Ectodermal cell (in vitro differentiated cells): ENCODE results near the gene MT1B.
"Not testable (repeated sequence)": the region's sequence is repeated elsewhere in the genome, so short reads cannot be mapped to it uniquely, and the experiment has no call there.

Experiments used
- H3K27ac ChIP-seq: 2 replicates; pipeline ENCODE4 v1.7.0; 2013; ENCODE audit warnings: mild to moderate bottlenecking, low read depth, low read length; ENCODE audit not compliant: insufficient read depth, poor library complexity, severe bottlenecking
- H3K27me3 ChIP-seq: 2 replicates; pipeline ENCODE4 v1.7.0; 2013; ENCODE audit warnings: mild to moderate bottlenecking, low read length; ENCODE audit not compliant: insufficient read depth, control insufficient read depth, poor library complexity, severe bottlenecking
- H3K36me3 ChIP-seq: one replicate; pipeline ENCODE4 v1.7.0; 2013; ENCODE audit warnings: low read length; ENCODE audit not compliant: control insufficient read depth, insufficient read depth
- H3K4me1 ChIP-seq: one replicate; pipeline ENCODE4 v1.7.0; 2013; ENCODE audit warnings: low read length; ENCODE audit not compliant: control insufficient read depth, insufficient read depth
- H3K4me3 ChIP-seq: 2 replicates; pipeline ENCODE4 v1.7.0; 2013; ENCODE audit warnings: low read depth, low read length, control low read depth; ENCODE audit not compliant: insufficient read depth
- H3K9me3 ChIP-seq: 2 replicates; pipeline ENCODE4 v1.7.0; 2013; ENCODE audit warnings: mild to moderate bottlenecking, low read length, moderate library complexity; ENCODE audit not compliant: control insufficient read depth
- WGBS, 2 experiments: methylation state at CpG; one replicate each; pipeline ENCODE4 v1.1.7; 2013; ENCODE audit warnings: missing lambda C conversion rate in 2 of 2; 5-methylcytosine and 5-hydroxymethylcytosine counted together

The MT1B gene

GRCh38 chr16:56667581-56668571 lies 16.2 kb downstream of the MT1B start, which contains the start of gene MT1G:
TSS of gene MT1G (minus strand) at chr16:56668065. CDS start at chr16:56667993, 72 bp downstream.
- H3K27ac ChIP-seq, result no peak within 1 kb of the TSS
- 16 to 17% methylated on average over 46 of the region's 46 CpGs for WGBS, 2 experiments
- H3K4me1 ChIP-seq, result peaks cover 3% of the 10 kb centered on the region
- no peaks in the 10 kb centered on the region for H3K9me3 ChIP-seq
- H3K4me3 ChIP-seq, result no peak within 1 kb of the TSS
- no peaks in the 10 kb centered on the region for H3K36me3 ChIP-seq
- H3K27me3 ChIP-seq, result peaks cover 100% of the 10 kb centered on the region

DNA sequence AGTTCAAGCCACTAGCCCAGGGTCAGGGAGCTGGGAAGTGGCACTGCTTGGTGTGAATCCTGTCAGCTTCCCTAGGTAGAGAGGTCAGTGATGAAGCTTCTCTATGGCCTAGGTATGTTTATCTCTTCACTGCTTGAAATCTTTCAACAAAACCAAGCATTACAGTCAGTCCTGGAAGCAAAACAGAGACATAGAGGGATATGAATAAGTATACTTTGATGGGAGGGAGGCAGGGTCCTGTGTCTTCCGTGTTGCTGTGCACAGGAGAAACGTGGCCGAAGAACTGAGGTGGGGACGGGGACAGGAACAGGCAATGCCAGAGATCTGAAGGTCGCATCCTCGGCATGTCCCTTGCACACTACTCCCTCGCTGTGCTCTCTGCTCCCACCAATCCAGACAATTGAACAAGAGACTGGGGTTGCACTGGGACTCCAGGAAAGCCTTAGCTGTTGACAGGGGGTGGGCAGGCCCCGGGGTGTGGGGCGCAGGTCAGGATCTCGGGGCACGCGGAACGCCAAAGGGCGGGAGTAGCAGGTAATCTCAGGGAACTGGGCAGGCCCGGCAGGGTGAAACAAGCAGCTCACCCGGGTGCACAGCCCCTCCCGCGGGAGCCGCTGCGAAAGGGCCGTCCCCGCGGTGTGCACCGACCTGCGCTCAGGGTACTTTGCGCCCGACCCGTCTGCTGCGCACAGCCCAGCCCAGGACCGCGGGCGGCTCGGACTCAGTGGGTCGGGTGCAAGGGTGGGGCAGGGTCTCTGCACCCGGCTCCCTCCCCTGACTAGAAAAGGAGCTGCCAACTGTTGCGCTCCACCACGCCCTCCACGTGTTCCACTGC lies 17.5 kb downstream of the MT1B start, which contains the start of gene MT1H:
MT1H (plus strand) TSS at position 810 of the 835 bp plus-strand sequence. CDS start 71 bp downstream, outside the sequence.
- 24 to 25% methylated on average over 38 of the region's 38 CpGs for WGBS, 2 experiments
- no peaks in the 10 kb centered on the region for H3K36me3 ChIP-seq
- H3K9me3 ChIP-seq, result no peaks in the 10 kb centered on the region
- no peak within 1 kb of the TSS for H3K4me3 ChIP-seq
- no peaks in the 10 kb centered on the region for H3K4me1 ChIP-seq
- no peak within 1 kb of the TSS for H3K27ac ChIP-seq
- peaks cover 100% of the 10 kb centered on the region for H3K27me3 ChIP-seq

- peaks cover 100% of the 10 kb centered on the region for H3K27me3 ChIP-seq
- 39% methylated on average over 19 of the region's 19 CpGs for WGBS, 2 experiments
- no peaks in the 10 kb centered on the region for H3K36me3 ChIP-seq
- H3K4me1 ChIP-seq, result no peaks in the 10 kb centered on the region
- no peak overlapping the region for H3K27ac ChIP-seq
- no peak overlapping the region for H3K4me3 ChIP-seq
- no peaks in the 10 kb centered on the region for H3K9me3 ChIP-seq
Observed at GRCh38 chr16:56669840-56670619, 18.3 kb downstream of the MT1B start.

DNA sequence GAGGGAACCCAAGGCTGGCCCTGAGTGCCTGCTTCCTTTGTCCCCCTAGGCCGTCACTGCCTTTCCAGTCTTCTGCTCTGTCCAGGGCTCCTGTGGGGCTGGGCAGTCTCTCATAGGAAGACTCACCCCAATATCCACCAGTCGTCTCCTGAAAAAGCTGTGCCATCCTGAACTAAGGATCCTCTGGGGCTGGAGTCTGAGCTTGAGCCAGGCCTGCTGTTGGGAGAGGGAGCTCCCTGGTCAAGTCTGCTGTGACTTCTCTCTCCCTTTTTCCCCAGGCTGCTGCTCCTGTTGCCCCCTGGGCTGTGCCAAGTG lies 18.9 kb downstream of the MT1B start:
- Histone ChIP-seq H3K4me3 (no peak overlapping the region), H3K27me3 (peaks cover 100% of the 10 kb centered on the region), H3K36me3 (no peaks in the 10 kb centered on the region), H3K9me3 (no peaks in the 10 kb centered on the region), H3K27ac (no peak overlapping the region), H3K4me1 (no peaks in the 10 kb centered on the region)
- 46 to 69% methylated on average over 2 of the region's 2 CpGs for WGBS, 2 experiments

- H3K27me3 ChIP-seq, result peaks cover 100% of the 10 kb centered on the region
- H3K9me3 ChIP-seq, H3K36me3 ChIP-seq, H3K27ac ChIP-seq, H3K4me3 ChIP-seq, H3K4me1 ChIP-seq: not testable (repeated sequence)
- WGBS, 2 experiments, result 78 to 80% methylated on average over 1 of the region's 2 CpGs
Observed at GRCh38 chr16:56671691-56672090, 20.0 kb downstream of the MT1B start.

DNA sequence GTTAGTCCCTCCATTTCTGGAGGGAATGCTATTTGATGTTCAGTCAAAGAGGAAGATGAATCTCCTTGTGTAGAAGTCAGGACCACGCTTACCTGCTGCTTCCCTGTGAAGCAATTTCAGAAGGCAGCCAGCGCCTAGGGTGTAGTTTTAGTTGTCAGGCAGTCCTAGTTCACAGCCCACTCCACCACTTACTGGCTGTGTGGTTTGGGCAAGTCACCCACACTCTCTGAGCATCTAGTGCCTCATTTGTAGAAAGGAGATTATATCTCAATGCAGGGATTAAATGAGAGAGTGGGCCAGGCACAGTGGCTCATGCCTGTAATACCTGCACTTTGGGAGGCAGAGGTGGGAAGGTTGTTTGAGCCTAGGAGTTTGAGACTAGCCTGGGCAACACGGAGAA lies 20.5 kb downstream of the MT1B start:
- not testable (repeated sequence) for H3K4me1 ChIP-seq
- 83 to 92% methylated on average over 3 of the region's 3 CpGs for WGBS, 2 experiments
- H3K27me3 ChIP-seq, result peaks cover 100% of the 10 kb centered on the region

DNA sequence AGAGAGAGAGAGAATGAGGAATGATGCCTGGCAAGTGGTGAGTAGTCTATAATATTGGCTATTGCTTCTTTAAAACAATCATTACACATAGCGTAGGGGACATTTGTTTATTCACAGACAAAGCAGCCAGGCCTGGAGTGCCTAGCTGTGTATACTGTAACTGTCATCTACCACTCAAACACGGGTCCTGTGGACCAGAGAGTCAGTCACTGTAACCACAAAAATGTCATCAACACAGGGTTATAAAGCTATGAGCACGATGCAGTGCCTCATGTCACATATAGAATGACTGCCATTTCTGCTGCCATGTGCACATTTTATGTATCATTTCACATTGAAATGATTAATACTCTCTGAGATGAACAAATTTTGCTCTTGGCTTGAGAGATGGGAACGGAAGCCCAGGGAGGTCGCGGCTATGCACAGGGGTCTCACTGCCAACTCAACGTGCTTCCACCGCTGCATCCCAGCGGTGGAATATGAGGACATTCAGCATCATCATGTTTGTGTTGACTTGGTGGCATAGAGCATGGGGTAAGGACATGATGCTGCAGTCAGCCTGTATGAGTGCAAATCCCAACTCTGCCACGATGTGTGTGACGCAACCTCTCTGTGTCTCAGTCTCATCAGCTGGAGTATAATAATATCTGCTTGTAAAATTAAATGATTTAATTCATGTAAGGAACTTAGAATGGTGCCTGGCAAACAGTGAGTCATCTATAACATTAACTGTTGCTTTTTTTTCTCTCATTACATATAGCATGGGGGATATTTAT lies 21.3 kb downstream of the MT1B start:
- Histone ChIP-seq H3K36me3 (no peaks in the 10 kb centered on the region), H3K4me3 (no peak overlapping the region), H3K9me3 (no peaks in the 10 kb centered on the region), H3K27ac (no peak overlapping the region), H3K4me1 (no peaks in the 10 kb centered on the region), H3K27me3 (peaks cover 100% of the 10 kb centered on the region)
- WGBS, 2 experiments, result 87 to 91% methylated on average over 11 of the region's 11 CpGs

More for the DNA sequence above, 20.5 kb downstream of the MT1B start:
- H3K9me3 ChIP-seq, H3K4me3 ChIP-seq, H3K27ac ChIP-seq, H3K36me3 ChIP-seq: not testable (repeated sequence)

- Histone ChIP-seq H3K27me3 (peaks cover 92% of the 10 kb centered on the region), H3K36me3 (no peaks in the 10 kb centered on the region), H3K27ac (no peak overlapping the region), H3K4me3 (no peak overlapping the region), H3K9me3 (no peaks in the 10 kb centered on the region), H3K4me1 (no peaks in the 10 kb centered on the region)
- WGBS, 2 experiments, result 40 to 41% methylated on average over 12 of the region's 12 CpGs
Observed at GRCh38 chr16:56673921-56674320, 22.2 kb downstream of the MT1B start.

- H3K27me3 ChIP-seq, result peaks cover 85% of the 10 kb centered on the region
- H3K4me1 ChIP-seq, H3K4me3 ChIP-seq, H3K9me3 ChIP-seq, H3K36me3 ChIP-seq, H3K27ac ChIP-seq: not testable (repeated sequence)
- WGBS, 2 experiments, result 74 to 76% methylated on average over 6 of the region's 6 CpGs
Observed at GRCh38 chr16:56674570-56674969, 22.9 kb downstream of the MT1B start.
